T-helper 2 cell treated with Interferon-gamma antibody and Interleukin-4, amounts not matched to agents 100 ng/mL and 5 ng/mL, for 36 hours (primary cell): ENCODE measurements around the gene LRP11. TPM values are rescaled to one million over a fixed set of nuclear protein-coding genes. Genes with fewer than 3 reads are reported as not detected.

ENCODE experiments used
- intact Hi-C: fragments of 100-400 bp; cut with micrococcal nuclease; formaldehyde crosslinking; loops from one replicate; pipeline ENCODE4 v1.15.1; 2023
- total RNA-seq: library from RNA; stranded (reverse); gene quantifications from 2 replicates; pipeline ENCODE4 v1.2.3, GENCODE V29; 2022

LRP11 gene
- total RNA-seq, 1 donor from 2014 or later, result 3.4 TPM

- intact Hi-C loops, result no loop called here
These were observed 50.8 kb downstream of the LRP11 start for GRCh38 chr6:149813351-149813750.

- intact Hi-C loops, result no loop called here
These were observed 54.4 kb downstream of the LRP11 start for GRCh38 chr6:149809798-149810197.

GRCh38 chr6:149806127-149806526 is 58.0 kb downstream of the LRP11 start:
- intact Hi-C loops, result no loop called here

DNA sequence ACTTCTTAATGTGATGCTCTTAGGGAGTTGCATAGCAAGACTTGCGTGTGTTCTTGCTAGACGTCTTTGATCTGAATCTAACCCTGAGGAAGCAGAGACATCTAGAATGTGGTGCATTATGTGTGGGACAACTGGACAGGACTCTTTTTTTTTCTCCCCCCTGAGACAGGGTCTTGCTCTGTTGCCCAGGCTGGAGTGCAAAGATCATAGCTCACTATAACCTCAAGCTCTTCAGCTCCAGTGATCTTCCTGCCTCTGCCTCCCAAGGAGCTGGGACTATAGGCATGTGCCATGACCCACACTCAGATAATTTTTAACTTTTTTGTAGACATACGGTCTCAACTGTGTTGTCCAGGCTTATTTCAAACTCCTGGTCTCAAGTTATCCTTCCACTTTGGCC is 80.6 kb downstream of the LRP11 start:
- intact Hi-C loops, result no loop called here

- intact Hi-C loops, result no loop called here
These were observed 81.8 kb downstream of the LRP11 start for GRCh38 chr6:149782337-149782736.

- intact Hi-C loops, result no loop called here
These were observed 82.4 kb downstream of the LRP11 start for GRCh38 chr6:149781715-149782114.

DNA sequence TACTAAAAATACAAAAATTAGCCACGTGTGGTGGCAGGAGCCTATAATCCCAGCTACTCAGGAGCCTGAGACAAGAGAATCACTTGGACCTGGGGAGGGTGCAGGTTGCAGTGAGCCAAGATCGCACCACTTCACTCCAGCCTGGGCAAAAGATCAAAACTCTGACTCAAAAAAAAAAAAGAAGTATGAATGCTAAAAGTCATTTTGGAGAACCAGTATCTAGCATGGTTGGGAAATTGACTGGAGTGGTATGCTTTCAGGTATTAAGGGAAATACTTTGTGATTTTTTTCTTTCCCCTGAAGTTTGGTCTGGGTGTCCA is 84.6 kb downstream of the LRP11 start:
- intact Hi-C loops, result no loop called here

GRCh38 chr6:149777624-149778023 is 86.5 kb downstream of the LRP11 start:
- intact Hi-C loops, result no loop called here

DNA sequence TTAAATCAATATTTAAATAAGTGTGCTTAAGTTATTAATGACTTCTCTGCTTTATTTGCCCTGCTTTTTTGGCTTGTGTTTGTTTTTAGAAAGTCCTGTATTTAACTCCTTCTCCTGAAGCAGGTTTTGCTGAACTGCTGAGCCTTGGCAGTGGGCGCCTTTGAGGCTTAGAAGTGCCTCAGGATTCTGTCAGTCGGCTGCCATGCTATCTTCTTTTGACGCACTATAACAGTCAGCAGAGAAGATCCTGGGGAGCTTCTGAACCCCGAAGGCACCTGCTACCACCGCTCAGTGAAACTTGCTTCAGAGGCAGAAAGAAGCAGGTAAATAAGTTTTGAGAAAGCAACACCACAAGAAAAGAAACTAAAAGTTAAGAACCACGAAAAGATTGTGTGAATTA is 92.2 kb downstream of the LRP11 start:
- intact Hi-C loops, result no loop called here

DNA sequence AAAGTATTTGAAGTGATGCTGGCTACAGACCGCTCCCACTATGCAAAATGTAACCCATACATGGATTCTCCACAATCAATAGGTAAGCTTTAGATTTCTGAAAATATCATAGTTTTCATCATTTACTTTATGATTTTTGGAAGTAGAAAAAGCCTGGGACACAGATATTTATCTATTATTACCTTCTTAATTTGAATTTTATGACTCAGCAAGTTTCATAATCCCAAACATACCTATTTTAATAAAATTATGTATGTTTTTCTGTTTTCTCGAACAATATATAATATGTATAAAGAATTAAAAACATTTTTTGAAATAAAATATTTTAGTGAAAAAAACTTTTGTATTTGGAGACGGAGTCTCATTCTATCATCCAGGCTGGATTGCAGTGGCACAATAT is 93.0 kb downstream of the LRP11 start:
- intact Hi-C loops, result no loop called here

GRCh38 chr6:149769676-149770075 is 94.5 kb downstream of the LRP11 start:
- intact Hi-C loops, result no loop called here

Other genes with a start within 250 kb of the LRP11 start
- gene KATNA1, start 215.6 kb downstream of the LRP11 start, total RNA-seq, result 22.3 and 23.3 TPM in 2 replicates
- gene LATS1, start 146.3 kb downstream of the LRP11 start, total RNA-seq, result 37.9 and 40.1 TPM in 2 replicates
- 69.2 and 72.2 TPM in 2 replicates for gene NUP43, start 117.8 kb downstream of the LRP11 start, total RNA-seq
- 88.0 and 89.8 TPM in 2 replicates for gene PCMT1, start 114.6 kb downstream of the LRP11 start, total RNA-seq
- not detected in 2 replicates for gene RAET1E, start 33.8 kb upstream of the LRP11 start, total RNA-seq
- gene RAET1G, start 58.8 kb upstream of the LRP11 start, total RNA-seq, result not detected in 2 replicates
- gene ULBP2, start 77.7 kb upstream of the LRP11 start, total RNA-seq, result 0.16 and 0.50 TPM in 2 replicates
- 0.27 and 0.39 TPM in 2 replicates for gene ULBP1, start 99.6 kb upstream of the LRP11 start, total RNA-seq
- gene RAET1L, start 161.2 kb upstream of the LRP11 start, total RNA-seq, result not detected in 2 replicates
- 0.98 and 1.0 TPM in 2 replicates for gene ULBP3, start 204.8 kb upstream of the LRP11 start, total RNA-seq